ENCODE data around the gene GET4. TPM values are rescaled to one million over a fixed set of nuclear protein-coding genes. Genes with fewer than 3 reads are reported as not detected.

GET4 gene
- total RNA-seq, 4 donors from 2014 or later: 16.3 to 35.0 (median 17.9) TPM

DNA sequence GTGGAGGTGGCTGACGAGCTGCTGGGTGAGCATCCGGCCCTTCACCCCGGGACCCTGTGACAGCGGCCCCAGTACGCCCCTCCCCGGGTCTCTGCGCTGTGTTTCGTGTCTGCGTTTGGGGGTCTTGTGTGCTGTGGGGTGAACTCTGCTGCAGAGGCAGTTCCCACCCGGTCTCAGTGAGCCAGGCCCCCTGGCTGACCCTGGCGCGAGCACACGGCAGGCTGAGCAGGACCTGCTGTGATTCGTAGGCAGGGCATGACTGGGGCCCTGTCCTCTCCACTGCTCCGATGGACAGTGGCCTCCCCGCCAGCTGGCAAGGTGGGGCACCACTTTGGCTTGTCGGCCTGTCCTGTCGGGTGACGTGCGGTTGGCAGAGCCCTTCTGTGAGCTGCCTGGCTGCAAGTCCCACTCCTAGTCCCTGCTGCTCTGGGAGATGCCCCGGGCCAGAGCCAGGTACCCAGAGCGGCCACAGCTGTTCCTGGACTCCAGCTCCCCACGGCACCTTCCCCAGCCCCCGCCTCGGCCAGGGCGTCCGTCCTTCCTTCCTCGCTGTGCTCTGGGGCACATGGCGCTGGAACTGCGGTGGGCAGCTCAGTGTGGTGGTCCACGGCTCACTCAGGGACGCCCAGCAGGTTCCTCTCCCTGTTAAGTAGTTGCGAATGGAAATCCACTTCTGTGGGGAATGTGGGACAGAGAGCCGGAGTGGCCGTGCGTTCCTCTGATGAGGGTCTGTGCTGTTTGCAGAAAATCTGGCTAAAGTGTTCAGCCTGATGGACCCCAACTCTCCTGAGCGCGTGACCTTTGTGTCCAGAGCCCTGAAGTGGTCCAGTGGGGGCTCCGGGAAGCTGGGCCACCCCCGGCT, 10.5 kb downstream of the GET4 start:
- no peak for TF ChIP-seq CTCF (IDR thresholded peaks at IDR 0.05; ENCODE audit: low read depth)

- TF ChIP-seq CTCF (IDR thresholded peaks at IDR 0.05; ENCODE audit: low read depth): no peak
These were observed 11.1 kb downstream of the GET4 start for GRCh38 chr7:887488-887820.

DNA sequence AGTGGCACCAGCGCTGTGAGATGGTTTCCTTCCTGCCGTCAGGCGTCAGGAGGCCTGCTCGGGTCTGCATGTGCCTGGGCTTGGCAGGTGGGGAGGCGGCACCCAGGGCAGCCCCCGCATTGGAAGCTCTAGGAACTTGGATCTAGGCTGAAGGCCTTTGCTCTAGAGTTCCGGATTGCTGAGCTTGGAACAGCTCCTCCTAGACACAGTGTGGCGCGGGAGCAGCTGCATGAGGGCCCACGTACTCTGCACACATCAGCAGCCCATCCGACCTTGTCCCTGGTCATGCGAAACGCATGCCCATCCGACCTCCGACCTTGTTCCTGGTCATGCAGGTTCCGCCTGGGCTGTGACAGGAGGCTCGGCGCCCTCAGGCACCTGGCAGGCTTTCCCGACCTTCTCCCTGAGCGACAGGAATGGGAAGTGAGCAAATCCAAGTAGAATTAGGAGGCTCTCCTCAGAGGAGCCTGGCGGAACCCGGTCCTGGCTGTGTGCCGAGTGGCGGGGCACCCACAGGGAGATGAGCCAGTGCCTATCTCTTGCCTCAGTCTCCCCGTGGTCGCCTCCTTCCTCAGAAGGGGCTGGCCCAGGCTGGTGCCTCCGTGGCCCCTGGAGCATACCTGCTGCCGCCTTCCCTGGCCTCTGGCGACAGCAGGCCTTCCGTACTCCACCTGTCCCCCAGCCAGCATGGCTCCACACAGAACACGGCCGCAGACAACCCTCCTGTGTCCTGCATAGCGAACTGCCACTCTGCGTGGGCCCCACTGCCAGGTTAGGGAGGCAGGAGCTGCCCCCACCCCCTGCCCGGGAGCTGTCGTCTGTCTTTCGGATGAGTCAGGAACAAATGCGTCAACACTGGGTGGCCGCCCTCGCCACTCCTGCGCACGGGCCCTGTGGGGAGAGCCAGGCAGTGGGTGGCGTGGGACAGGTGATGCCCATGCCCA, 12.0 kb downstream of the GET4 start:
- TF ChIP-seq CTCF (IDR thresholded peaks at IDR 0.05; ENCODE audit: low read depth): no peak

DNA sequence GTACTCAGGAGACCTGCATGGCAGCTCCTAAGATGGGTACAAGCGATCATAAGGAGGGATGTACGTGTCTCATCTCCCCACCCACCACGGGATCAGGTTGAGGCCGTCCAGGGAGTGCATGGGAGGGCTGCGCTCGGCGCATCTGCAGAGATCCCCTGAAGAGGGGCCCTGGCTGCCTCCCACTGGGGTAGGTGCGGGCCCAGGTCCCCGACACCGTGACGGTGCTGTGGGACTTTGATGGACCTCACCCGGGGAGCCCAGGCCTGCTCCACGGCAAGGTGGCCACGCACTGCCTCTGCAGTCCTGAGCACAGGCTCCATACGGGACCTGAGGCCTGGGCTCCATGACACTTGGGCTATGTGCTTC, 12.7 kb downstream of the GET4 start:
- TF ChIP-seq CTCF (IDR thresholded peaks at IDR 0.05; ENCODE audit: low read depth): no peak

DNA sequence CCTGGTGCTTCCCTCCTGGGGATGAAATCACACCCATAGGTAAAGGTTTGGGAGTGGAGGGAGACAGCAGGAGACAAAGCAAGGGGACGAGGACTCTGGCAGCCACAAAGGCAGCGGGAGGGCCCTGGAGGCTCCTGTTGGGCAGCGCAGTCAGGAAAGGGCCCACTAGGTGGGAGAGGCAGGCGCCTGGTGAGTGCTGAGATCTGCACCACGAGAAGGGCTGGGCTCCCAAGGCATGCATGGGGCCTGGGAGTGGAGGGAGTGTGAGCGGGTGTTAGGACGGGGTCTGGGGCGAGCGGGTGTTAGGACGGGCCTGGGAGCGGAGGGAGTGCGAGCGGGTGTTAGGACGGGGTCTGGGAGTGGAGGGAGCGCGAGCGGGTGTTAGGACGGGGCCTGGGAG, 13.0 kb downstream of the GET4 start:
- TF ChIP-seq CTCF (IDR thresholded peaks at IDR 0.05; ENCODE audit: low read depth): no peak

GRCh38 chr7:890868-891267, 14.5 kb downstream of the GET4 start:
- no peak for TF ChIP-seq CTCF (IDR thresholded peaks at IDR 0.05; ENCODE audit: low read depth)

GRCh38 chr7:891291-891690, 14.9 kb downstream of the GET4 start:
- TF ChIP-seq CTCF (IDR thresholded peaks at IDR 0.05; ENCODE audit: low read depth): no peak

Measured in subcutaneous adipose tissue (tissue), 4 donors.